Stimulated activated CD8-positive, alpha-beta memory T cell treated with anti-CD3 and anti-CD28 coated beads, Interleukin-4, amount 100 ng/mL, for 4 hours (primary cell): ENCODE measurements around the gene OR2L8.

Experiments used
- DNase-seq, 2 donors: peaks; one replicate each; pipeline ENCODE4 v3.0.0-alpha.2; 2020; ENCODE audit warnings: low read depth in 2 of 2, low spot score in 1 of 2

The OR2L8 gene

GRCh38 chr1:247948558-247948957 lies at the start of gene OR2L8:
Gene OR2L8, plus strand, starts transcription at chr1:247948858. Its CDS starts 0 bp downstream, at chr1:247948858.
- DNase-seq: no peak

DNA sequence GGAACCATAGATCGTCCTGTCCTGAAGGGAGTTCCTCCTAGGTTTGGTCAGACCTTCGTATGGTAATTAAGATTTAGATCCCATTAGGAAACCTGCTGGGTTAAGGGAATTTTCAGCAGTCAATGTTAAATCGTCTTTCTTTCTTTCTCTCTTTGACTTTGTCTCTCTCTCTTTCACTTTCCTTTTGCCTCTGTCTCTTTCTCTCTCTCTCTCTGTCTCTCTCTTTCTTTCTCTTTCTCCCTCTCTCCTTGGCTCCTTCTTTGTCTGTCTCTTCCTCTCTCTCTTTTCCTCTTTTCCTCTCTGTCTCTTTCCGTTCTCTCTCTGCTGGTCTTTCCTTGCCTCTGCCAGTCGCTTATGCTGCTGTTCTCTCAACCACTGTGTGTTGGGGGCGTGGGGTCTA lies 44.5 kb upstream of the OR2L8 start:
- DNase-seq: no peak

GRCh38 chr1:247905181-247905580 lies 43.5 kb upstream of the OR2L8 start:
- no peak for DNase-seq

DNA sequence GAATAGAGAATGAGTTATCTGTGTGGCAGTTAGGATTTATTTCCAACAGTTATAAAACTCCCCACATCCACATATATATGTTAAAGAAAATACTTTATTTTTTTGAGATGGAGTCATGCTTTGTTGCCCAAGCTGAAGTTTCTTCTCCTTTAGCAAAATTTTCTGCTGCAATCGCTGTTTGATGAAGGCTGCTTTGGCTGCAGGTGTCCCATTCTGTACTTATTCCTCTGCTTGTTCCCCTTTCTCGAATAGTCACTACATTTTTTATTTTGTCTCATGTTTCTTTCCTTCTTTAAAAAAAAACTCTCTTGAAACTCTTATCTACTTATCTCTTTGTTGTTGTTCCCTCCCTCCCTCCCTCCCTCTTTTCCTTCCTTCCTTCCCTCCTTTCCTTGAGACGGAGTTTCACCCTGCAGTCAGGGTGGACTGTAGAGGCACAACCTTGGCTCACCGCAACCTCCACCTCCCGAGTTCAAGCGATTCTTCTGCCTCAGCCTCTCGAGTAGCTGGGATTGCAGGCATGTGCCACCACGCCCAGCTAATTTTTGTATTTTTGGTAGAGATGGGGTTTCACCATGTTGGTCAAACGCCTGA lies 42.7 kb upstream of the OR2L8 start:
- DNase-seq: no peak

DNA sequence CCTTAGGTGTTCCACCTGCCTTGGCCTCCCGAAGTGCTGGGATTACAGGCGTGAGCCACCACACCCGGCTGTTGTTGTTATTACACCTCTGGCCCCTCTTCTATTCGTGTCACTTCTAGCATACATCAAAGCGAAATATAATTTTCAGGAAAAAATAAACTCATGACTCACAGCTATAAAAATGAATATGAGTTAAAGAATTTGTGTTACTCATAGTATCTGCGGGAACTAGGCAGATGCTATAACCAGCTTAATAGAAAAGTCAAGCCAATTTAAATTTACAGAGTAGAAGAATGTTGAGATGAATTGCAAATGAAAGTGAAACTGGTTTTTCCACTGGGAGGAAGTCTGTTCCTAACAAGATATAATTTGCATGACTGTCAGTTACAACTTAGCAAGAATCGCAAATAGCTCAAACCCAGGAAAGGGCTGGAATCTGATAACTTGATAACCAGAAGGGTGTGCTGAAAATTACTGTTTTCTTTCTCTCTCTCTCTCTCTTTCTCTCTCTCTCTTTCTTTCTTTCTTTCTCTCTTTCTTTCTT lies 42.1 kb upstream of the OR2L8 start:
- DNase-seq: no peak

DNA sequence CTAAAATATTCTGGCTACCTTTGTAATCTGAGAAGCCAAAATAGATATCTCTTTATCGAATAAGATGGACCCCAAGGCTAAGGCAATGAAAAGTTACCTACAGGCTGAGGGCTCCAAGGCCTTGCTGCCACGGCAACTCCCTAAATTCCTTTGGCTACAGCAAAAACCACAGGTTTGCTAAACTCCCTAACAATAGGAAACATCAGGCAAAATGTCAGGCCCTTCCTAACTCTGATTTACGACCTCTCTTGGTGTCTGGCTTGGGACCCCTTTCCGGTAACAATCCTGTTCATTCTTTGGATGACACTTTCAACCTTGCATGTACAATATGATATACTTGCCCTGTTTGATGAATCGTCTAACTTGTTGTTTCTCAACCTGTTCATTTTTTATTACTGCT lies 39.9 kb upstream of the OR2L8 start:
- no peak for DNase-seq

GRCh38 chr1:247913786-247914185 lies 34.9 kb upstream of the OR2L8 start:
- DNase-seq: no peak

DNA sequence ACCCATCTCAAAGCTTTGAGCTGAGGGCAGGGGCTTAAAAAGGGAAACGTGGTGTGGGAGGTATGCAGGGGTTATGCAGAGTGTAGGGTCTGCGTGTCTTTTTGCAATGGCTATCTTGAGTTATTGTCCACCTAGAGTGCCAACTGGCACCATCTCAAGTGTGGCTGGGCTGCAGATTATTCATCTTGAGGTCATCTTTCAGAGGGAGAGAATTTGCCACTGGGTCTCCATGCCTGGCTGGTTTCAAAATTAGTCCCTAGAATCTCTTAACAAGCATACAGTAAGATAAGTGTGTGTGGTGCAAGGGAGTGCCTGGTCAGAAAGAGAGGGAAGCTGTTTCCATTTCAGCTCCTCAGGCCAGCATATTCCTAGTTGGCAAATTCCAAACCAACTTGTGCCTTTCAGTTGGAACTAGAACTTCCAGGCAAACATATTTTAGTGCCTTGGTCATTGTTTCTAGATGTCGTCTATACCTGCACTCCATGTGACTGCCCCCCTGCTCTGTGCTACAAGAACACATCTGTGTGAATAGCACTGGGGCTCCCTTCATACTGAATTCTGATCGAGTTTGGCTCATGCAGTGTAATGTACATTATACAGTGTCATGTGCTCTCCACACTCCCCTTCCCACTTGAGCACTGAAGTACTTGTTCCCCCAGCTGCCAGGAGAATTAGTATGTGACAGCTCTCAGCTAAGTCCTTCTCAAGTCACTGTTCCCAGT lies 33.6 kb upstream of the OR2L8 start:
- no peak for DNase-seq

DNA sequence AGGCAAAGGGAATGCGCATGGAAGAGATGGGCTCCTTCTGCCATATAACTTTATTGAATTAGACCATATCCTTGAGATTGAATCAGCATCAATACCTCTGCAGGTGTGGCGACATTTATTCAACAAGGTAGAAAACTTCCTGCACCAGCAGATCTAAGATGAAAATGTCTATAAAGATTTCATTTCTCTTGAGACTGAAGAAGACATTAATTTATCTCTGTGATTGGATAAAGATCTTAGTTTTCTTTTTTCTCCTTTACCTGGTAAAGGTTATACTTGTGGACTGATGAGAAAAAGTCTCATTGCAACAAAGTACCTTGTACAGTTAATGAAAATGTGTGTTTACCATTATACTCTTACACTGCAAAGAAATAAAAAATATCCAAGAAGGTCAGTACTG lies 28.7 kb upstream of the OR2L8 start, which contains the start of gene OR2T8:
Gene OR2T8, plus strand, starts transcription at position 301 of the 400 bp plus-strand sequence. CDS start 766 bp downstream, outside the sequence.
- DNase-seq: no peak

DNA sequence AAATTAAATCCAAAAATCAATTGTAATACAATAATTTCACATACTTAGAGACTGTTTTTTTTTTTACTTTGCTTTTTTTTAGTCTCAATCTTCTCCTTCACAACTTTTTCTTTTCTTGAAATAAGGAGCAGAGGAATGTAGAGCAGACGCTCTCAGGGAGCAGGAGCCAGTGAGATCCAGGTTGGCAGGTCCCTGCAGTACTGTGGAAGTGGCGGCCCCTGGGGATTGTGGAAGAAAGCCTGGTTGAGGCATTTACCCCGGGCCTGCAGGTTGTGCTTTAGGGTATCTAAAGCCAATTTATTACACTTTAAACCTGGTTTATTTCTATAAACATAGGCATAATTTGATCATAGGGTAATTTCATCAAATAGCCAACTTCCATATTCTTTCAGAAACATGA lies 24.7 kb upstream of the OR2L8 start:
- DNase-seq: no peak

GRCh38 chr1:247924868-247925267 lies 23.8 kb upstream of the OR2L8 start, which contains the start of gene OR2AJ1:
Gene OR2AJ1, plus strand, starts transcription at chr1:247924889. Its CDS starts 8,880 bp downstream, at chr1:247933769.
- no peak for DNase-seq

DNA sequence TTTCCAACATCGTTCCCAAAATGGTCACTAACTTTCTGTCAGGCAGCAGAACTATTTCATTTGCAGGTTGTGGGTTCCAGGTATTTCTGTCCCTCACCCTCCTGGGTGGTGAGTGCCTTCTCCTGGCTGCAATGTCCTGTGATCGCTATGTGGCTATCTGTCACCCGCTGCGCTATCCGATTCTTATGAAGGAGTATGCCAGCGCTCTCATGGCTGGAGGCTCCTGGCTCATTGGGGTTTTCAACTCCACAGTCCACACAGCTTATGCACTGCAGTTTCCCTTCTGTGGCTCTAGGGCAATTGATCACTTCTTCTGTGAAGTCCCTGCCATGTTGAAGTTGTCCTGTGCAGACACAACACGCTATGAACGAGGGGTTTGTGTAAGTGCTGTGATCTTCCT lies 14.7 kb upstream of the OR2L8 start:
- DNase-seq: no peak

DNA sequence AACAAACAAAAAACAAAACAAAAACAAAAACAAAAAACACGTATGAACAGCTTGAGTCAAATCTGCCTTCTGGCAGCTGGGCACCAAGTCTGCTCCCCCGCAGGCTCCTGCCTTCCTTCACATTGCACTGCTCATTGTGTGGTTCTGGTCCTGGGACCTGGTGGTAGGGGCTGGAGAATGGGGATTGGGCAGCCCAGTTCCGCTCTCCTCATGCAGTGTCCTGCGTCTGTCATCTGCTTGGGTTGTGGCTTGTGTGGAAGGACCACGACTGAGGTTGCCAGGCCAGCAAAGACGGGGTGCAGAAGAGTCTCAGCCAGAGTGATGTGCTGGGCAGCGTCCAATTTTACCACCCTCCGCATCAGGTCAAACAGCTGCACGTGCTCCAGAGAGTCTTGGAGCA lies 12.9 kb upstream of the OR2L8 start:
- DNase-seq: no peak

GRCh38 chr1:247936415-247936814 lies 12.2 kb upstream of the OR2L8 start:
- DNase-seq: no peak

DNA sequence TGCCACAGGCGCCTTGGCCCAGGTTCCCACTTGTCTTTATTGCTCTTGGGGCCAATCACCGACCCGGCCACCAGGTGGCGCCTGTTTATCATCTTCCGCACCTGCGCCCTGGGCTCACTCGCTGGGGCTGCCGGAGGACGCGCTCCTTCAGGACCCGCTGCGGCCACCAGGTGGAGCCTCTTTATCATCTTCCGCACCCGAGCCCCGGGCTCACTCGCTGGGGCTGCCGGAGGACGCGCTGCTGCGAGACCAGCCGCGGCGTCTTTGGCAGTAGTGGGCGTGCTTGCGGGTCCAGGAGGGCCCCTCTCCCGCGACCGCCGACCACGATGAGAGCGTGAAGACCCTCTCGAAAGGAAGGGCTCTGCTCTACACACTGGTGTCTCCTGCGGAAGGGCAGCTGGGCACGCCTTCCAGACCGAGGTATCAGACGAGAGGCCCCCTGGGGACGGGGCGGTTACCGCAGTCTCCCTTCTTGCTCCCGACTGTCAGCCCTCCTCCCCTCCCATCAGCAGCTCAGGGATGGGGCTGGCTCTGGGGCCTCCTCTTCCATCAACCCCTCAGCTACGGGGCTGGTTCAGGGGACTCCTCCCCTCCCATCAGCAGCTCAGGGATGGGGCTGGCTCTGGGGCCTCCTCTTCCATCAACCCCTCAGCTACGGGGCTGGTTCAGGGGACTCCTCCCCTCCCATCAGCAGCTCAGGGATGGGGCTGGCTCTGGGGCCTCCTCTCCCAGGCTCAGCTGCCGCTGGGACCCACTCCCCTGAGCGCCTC lies 11.5 kb upstream of the OR2L8 start:
- DNase-seq: peak; percentile 64 to 65

DNA sequence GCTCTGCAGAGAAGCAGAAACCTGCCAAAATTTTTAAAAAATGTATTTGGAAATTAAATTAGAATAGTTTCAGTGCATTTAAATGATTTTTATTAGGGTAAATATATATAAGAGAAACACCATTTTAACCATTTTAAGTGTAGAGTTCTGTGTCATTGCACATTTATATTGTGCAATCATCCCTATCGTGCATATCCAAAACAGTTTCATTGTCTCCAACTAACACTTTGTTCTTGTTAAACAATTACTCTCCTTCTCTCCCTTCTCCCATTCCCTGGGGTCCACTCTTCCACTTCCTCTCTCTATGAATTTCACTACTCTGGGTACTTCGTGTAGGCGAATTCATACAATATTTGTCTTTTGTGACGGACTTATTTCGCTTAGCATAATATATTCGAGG lies 6.0 kb upstream of the OR2L8 start:
- no peak for DNase-seq

DNA sequence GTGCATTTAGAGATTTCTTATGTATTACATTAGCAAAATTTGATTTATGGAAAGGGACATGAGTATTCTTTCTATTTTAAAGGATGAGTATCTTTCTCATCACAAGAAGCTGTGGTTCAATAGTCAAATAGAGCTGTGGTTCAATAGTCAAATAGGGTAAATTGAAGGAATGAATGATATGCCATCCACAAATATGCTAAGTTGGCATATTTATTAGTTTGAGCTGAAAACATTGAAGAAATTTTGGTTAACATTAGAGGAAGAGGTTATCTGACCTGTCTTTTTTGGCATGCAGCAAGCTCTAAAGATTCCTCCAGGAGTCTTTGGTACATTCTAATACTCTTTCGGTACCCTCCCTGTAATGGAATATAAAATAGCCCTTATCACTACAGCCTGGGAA lies 4.8 kb downstream of the OR2L8 start:
- DNase-seq: no peak

- no peak for DNase-seq
Observed at GRCh38 chr1:247961791-247962190, 13.1 kb downstream of the OR2L8 start.

DNA sequence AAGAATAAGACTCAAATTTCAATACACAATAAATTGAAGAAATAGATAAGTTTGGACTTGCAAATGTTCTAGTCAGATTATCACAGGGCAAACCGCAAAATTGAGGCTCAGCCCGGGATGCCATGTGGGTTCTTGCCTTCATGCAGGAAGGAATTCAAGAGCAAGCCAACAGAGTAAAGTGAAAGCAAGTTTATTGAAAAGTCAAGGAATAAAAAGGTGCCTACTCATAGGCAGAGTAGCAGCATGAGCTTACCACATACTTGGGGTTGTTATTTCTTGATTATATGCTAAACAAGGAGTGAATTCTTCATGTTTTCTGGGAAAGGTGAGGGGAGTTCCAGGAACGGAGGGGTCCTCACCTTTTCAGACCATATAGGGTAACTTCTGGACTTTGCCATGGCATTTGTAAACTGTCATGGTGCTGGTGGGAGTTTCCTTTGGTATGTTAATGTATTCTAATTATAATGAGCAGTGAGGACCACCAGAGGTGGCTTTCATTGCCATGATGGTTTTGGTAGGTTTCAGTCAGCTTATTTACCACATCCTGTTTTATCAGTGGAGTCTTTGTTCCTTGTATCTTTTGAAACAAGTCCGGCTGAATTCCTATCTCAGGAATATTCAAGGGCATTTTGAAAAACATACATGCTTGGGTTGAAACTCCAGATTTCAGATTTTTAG lies 14.4 kb downstream of the OR2L8 start:
- DNase-seq: no peak

DNA sequence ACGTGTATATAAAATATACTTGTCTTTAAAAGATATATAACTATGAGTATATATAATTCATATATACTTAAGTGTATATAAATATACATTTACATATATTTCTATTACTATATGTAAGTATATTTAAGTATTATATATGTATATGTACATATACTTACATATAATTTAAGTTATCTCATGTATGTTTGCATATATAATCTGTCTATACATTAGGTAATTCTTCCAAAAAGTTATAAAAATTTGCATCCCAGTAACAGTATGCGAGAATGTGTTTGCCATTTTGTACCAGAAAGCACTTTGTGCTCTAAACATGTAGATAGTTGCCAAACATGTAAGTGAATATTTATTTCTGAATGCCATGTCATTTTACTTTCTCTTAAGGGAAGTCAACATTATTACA lies 16.3 kb downstream of the OR2L8 start, which contains the start of gene OR2AK2:
Gene OR2AK2, plus strand, starts transcription at position 301 of the 400 bp plus-strand sequence. CDS start 144 bp downstream, outside the sequence.
- DNase-seq: no peak
